MM.1S (cell line): ENCODE data around the gene AAK1.

ENCODE experiments used
- EZH2 ChIP-seq: fragments of 300-600 bp; sonication (generic); optimal IDR thresholded peaks from 2 replicates; pipeline ENCODE3; 2017; ENCODE audit warnings: low read depth, mild to moderate bottlenecking, antibody characterized with exemption, low read length, mixed read lengths
- TF ChIP-seq, protein P1 (sequence below): fragments of 300-600 bp; sonication (generic); IDR thresholded peaks from 2 replicates; pipeline ENCODE4 v1.5.1; 2016; ENCODE audit warnings: antibody characterized with exemption, low read length, mixed read lengths

GRCh38 chr2:69546646-69547045 is 96.9 kb downstream of the AAK1 start:
- TF ChIP-seq, protein P1, sequence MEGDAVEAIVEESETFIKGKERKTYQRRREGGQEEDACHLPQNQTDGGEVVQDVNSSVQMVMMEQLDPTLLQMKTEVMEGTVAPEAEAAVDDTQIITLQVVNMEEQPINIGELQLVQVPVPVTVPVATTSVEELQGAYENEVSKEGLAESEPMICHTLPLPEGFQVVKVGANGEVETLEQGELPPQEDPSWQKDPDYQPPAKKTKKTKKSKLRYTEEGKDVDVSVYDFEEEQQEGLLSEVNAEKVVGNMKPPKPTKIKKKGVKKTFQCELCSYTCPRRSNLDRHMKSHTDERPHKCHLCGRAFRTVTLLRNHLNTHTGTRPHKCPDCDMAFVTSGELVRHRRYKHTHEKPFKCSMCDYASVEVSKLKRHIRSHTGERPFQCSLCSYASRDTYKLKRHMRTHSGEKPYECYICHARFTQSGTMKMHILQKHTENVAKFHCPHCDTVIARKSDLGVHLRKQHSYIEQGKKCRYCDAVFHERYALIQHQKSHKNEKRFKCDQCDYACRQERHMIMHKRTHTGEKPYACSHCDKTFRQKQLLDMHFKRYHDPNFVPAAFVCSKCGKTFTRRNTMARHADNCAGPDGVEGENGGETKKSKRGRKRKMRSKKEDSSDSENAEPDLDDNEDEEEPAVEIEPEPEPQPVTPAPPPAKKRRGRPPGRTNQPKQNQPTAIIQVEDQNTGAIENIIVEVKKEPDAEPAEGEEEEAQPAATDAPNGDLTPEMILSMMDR: no peak
- TF ChIP-seq EZH2: no peak
